Left ventricle myocardium superior (tissue), 1 donor: ENCODE data around the gene CCNL1. TPM values are rescaled to one million over a fixed set of nuclear protein-coding genes. Genes with fewer than 3 reads are reported as not detected.

ENCODE experiments used
- ATAC-seq: fragments of 200-7000 bp; cut with Tn5 transposase; one replicate; pipeline ENCODE4 v1.9.1; 2020; ENCODE audit warnings: mild to moderate bottlenecking, moderate library complexity
- DNase-seq: peaks from one replicate; pipeline ENCODE4 v3.0.0-alpha.2; 2020
- intact Hi-C: fragments of 100-400 bp; cut with micrococcal nuclease; formaldehyde crosslinking; loops from one replicate; pipeline ENCODE4 v1.11.0; 2022
- total RNA-seq: library from RNA; stranded (reverse); fragmentation: NEBNext Ultra II Directional; extraction: Animal tissue kit (Norgen Biotek cat#: 25700); gene quantifications from one replicate; pipeline ENCODE4 v1.2.1, GENCODE V29; 2021
- donor health status: DM: no; HTN: yes; CAD: no; lungs with severe emphysema.

The CCNL1 gene
- total RNA-seq, 1 donor from 2014 or later, result 30.7 TPM

GRCh38 chr3:157151151-157151550 is 8.8 kb downstream of the CCNL1 start:
- intact Hi-C loops, result no loop called here
- no peak for ATAC-seq
- no peak for DNase-seq

GRCh38 chr3:157149136-157149696 is 10.7 kb downstream of the CCNL1 start:
- intact Hi-C loops, result no loop called here
- DNase-seq (no peak), ATAC-seq (no peak)

GRCh38 chr3:157148196-157148889 is 11.6 kb downstream of the CCNL1 start:
- DNase-seq (no peak), ATAC-seq (no peak)
- intact Hi-C loops, result no loop called here

- intact Hi-C loops, result no loop called here
- DNase-seq, result no peak
- no peak for ATAC-seq
These were observed 12.7 kb downstream of the CCNL1 start for GRCh38 chr3:157147099-157147803.

GRCh38 chr3:157145606-157146322 is 14.2 kb downstream of the CCNL1 start:
- no peak for DNase-seq
- no peak for ATAC-seq
- intact Hi-C loops, result no loop called here

- intact Hi-C loops, result no loop called here
- DNase-seq (no peak), ATAC-seq (no peak)
These were observed 17.6 kb downstream of the CCNL1 start for GRCh38 chr3:157142315-157142714.

GRCh38 chr3:157139938-157140534 is 19.9 kb downstream of the CCNL1 start:
- DNase-seq (no peak), ATAC-seq (no peak)
- intact Hi-C loops, result no loop called here

- ATAC-seq, result peak; percentile 44
- peak; percentile 59 for DNase-seq
- intact Hi-C loops, result no loop called here
These were observed 23.1 kb downstream of the CCNL1 start for GRCh38 chr3:157136647-157137387.

- peak; percentile 43 for ATAC-seq
- DNase-seq, result peak; percentile 26
- intact Hi-C loops, result no loop called here
These were observed 24.1 kb downstream of the CCNL1 start for GRCh38 chr3:157135671-157136396.

- peak; percentile 62 for ATAC-seq
- peak; percentile 44 for DNase-seq
- intact Hi-C loops, result loop anchor here (5.0 kb wide), 1 partner anchor 47 kb away; no protein-coding TSS in a partner anchor
These were observed 25.2 kb downstream of the CCNL1 start for GRCh38 chr3:157134620-157135191.

GRCh38 chr3:157133434-157134320 is 26.3 kb downstream of the CCNL1 start:
- ATAC-seq, result peak; percentile 12

GRCh38 chr3:157132936-157133335 is 27.0 kb downstream of the CCNL1 start:
- DNase-seq, result no peak
- ATAC-seq, result no peak
- intact Hi-C loops, result loop anchor here (5.0 kb wide), 1 partner anchor 46 kb away; no protein-coding TSS in a partner anchor

More at GRCh38 chr3:157133434-157134320, 26.3 kb downstream of the CCNL1 start:
- no peak for DNase-seq
- intact Hi-C loops, result loop anchor here (5.0 kb wide), 1 partner anchor 46 kb away; no protein-coding TSS in a partner anchor

- no peak for DNase-seq
- intact Hi-C loops, result loop anchor here (5.0 kb wide), 1 partner anchor 45 kb away; no protein-coding TSS in a partner anchor
- ATAC-seq, result no peak
These were observed 27.6 kb downstream of the CCNL1 start for GRCh38 chr3:157132341-157132740.

- DNase-seq (no peak), ATAC-seq (no peak)
- intact Hi-C loops, result loop anchor here (5.0 kb wide), 1 partner anchor 45 kb away; no protein-coding TSS in a partner anchor
These were observed 28.1 kb downstream of the CCNL1 start for GRCh38 chr3:157131861-157132260.

- intact Hi-C loops, result loop anchor here (5.0 kb wide), 1 partner anchor 43 kb away; no protein-coding TSS in a partner anchor
- DNase-seq, result peak; percentile 43
- ATAC-seq, result peak; percentile 5
These were observed 29.3 kb downstream of the CCNL1 start for GRCh38 chr3:157130467-157131251.
